Ectodermal cell (in vitro differentiated cells): ENCODE measurements around the gene RASAL1.

Source experiments
- H3K27ac ChIP-seq: 2 replicates; pipeline ENCODE4 v1.7.0; 2013; ENCODE audit warnings: mild to moderate bottlenecking, low read depth, low read length; ENCODE audit not compliant: insufficient read depth, poor library complexity, severe bottlenecking
- H3K27me3 ChIP-seq: 2 replicates; pipeline ENCODE4 v1.7.0; 2013; ENCODE audit warnings: mild to moderate bottlenecking, low read length; ENCODE audit not compliant: insufficient read depth, control insufficient read depth, poor library complexity, severe bottlenecking
- H3K36me3 ChIP-seq: one replicate; pipeline ENCODE4 v1.7.0; 2013; ENCODE audit warnings: low read length; ENCODE audit not compliant: control insufficient read depth, insufficient read depth
- H3K4me1 ChIP-seq: one replicate; pipeline ENCODE4 v1.7.0; 2013; ENCODE audit warnings: low read length; ENCODE audit not compliant: control insufficient read depth, insufficient read depth
- H3K4me3 ChIP-seq: 2 replicates; pipeline ENCODE4 v1.7.0; 2013; ENCODE audit warnings: low read depth, low read length, control low read depth; ENCODE audit not compliant: insufficient read depth
- H3K9me3 ChIP-seq: 2 replicates; pipeline ENCODE4 v1.7.0; 2013; ENCODE audit warnings: mild to moderate bottlenecking, low read length, moderate library complexity; ENCODE audit not compliant: control insufficient read depth
- WGBS, 2 experiments: methylation state at CpG; one replicate each; pipeline ENCODE4 v1.1.7; 2013; ENCODE audit warnings: missing lambda C conversion rate in 2 of 2; 5-methylcytosine and 5-hydroxymethylcytosine counted together

The RASAL1 gene

DNA sequence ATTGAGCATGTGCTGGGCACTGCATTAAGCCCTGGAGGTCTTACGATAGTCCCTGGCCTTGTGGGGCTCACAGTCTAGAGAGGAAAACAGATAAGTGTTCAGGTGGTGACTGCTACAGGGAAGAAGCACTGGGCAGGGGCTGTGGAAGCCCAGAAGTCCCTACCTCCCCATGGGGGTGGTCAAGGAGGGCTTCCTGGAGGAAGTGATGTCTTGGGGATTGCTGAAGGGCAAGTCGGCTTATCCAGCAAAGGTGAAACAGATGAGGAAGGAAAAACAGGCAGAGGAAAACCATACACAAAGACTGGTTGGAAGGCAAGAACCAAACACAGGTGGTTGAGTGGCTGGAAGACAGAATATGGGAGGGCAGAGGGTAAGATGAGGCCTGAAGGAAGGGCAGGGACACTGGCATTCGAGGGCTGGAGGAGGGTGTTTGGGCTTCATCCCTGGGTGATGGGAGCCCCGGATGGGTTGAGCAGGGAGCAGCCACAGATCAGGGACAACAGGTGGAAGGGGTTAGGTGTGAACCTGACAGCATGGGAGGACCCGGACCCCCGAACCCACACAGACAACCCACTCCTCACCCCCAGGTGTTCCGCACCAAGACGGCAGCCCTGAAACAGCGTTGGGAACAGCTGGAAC lies 16.8 kb upstream of the RASAL1 start:
- Histone ChIP-seq H3K9me3 (no peaks in the 10 kb centered on the region), H3K36me3 (no peaks in the 10 kb centered on the region), H3K4me1 (peaks cover 18% of the 10 kb centered on the region), H3K27ac (no peak overlapping the region), H3K27me3 (peaks cover 45% of the 10 kb centered on the region), H3K4me3 (no peak overlapping the region)
- 37 to 38% methylated on average over 9 of the region's 9 CpGs for WGBS, 2 experiments

DNA sequence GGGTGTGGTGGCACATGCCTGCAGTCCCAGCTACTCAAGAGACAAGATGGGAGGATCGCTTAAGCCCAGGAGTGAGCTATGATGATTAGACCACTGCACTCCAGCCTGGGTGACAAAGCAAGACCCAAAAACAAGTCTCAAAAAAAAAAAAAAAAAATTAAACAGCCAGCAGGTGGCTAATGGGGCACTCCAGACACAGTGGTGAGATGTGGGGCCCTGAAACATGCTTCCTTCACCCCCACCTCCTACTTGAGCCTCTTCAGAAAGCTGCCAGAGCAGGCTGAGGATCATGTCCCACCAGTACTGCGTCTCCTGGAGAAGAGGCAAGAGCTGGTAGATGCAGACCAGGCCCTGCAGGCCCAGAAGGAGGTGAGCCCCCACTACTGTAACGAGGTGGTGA lies 16.1 kb upstream of the RASAL1 start:
- H3K36me3 ChIP-seq = no peaks in the 10 kb centered on the region
- no peaks in the 10 kb centered on the region for H3K9me3 ChIP-seq
- WGBS, 2 experiments = 92 to 97% methylated on average over 3 of the region's 3 CpGs
- H3K27me3 ChIP-seq = peaks cover 45% of the 10 kb centered on the region
- peaks cover 18% of the 10 kb centered on the region for H3K4me1 ChIP-seq
- H3K27ac ChIP-seq = no peak overlapping the region
- no peak overlapping the region for H3K4me3 ChIP-seq

DNA sequence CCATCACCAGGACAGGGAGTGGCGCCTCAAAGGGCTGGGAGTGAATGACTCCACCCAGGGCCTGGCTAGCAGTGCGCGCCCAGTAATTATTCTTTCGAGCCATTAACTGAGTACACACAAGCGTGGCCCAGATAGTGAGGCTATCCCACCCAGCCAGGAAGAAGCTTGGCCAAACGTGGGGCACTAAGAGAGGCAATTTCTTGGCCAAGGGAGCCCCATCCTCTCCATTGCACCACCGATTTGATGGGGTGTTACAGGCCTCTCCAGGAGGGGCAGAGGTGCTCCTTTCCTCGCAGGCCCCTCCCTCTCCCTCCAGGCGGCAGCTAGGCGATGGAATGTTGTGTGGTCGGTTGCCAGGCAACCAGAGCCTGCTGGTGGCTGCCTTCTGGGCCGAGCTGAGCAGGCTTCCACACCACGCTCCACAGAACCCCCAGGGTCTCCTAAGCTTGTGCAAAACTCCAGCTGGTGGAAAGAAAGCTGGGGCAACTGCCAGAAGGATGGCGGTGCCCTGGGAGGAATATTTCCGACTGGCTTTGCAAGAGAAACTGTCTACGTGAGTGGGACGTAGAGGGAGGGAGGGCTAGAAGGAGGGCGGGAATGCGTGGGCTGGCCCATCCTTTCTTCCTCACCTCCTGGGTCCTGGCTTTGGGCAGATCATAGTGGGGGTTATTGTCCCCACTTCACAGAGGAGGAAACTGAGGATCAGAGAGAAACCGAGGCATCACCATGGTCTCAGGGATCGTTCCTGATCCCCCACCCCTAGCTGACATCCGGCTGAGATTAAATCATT lies 14.0 kb upstream of the RASAL1 start, which contains the start of gene CFAP73:
CFAP73 (plus strand) TSS at position 364 of the 790 bp plus-strand sequence; CDS start at position 498, 134 bp downstream.
- Histone ChIP-seq H3K9me3 (no peaks in the 10 kb centered on the region), H3K4me1 (peaks cover 18% of the 10 kb centered on the region), H3K27ac (peak within 1 kb of the TSS; percentile 83), H3K27me3 (peaks cover 31% of the 10 kb centered on the region), H3K36me3 (no peaks in the 10 kb centered on the region), H3K4me3 (no peak within 1 kb of the TSS)
- 36% methylated on average over 22 of the region's 22 CpGs for WGBS, 2 experiments

DNA sequence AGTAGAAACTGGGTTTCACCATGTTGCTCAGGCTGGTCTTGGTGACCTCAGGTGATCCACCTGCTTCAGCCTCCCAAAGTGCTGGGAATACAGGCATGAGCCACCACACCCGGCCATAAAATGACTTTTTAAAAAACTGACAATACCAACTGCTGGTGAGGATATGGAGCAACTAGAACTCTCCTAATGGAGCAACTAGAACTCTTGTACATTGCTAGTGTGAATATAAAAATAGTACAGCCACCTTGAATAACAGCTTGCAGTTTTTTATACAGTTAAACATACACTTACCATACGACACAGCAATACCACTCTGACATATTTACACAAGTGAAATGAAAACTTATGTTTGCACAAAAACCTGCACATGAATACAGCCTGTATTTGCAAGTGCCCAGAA lies 11.4 kb upstream of the RASAL1 start:
- Histone ChIP-seq H3K27me3 (peaks cover 5% of the 10 kb centered on the region), H3K4me3 (no peak overlapping the region), H3K4me1 (peaks cover 11% of the 10 kb centered on the region), H3K9me3 (no peaks in the 10 kb centered on the region), H3K27ac (no peak overlapping the region), H3K36me3 (no peaks in the 10 kb centered on the region)
- 88 to 92% methylated on average over 1 to 2 of the region's 2 CpGs for WGBS, 2 experiments

DNA sequence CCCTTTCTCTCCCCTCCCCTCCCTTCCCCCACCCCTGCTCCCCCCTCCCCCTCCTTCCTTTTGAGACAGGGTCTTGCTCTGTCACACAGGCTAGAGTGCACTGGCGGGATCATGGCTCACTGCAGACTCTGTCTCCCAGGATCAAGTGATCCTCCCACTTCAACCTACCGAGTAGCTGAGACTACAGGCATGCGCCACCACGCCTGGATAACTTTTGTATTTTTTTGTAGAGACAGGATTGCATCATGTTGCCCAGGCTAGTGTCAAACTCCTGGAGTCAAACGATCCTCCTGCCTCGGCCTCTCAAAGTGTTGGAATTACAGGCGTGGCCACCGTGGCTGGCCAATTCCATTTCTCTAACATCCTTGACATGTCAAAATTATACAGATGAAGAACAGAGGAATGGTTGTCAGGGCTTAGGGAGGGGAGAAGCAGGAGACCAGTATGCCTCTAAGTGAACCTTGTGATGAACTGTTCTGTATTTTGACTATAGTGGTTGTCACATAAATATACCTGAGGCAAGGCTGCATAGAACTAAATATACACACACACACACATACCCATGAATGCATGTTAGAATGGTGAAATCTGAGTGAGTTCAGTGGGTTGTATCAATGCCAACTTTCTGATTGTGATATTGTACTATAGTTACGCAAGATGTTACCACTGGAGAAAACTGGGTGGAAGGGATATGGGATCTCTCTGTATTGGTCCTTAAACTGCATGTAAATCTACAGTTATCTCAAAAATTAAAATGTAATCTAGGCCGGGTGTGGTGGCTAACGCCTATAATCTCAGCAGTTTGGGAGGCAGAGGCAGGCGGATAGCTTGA lies 10.4 kb upstream of the RASAL1 start:
- H3K9me3 ChIP-seq = no peaks in the 10 kb centered on the region
- H3K36me3 ChIP-seq = no peaks in the 10 kb centered on the region
- no peak overlapping the region for H3K27ac ChIP-seq
- WGBS, 2 experiments = 80 to 82% methylated on average over 12 of the region's 12 CpGs
- no peak overlapping the region for H3K4me3 ChIP-seq
- H3K4me1 ChIP-seq = peaks cover 11% of the 10 kb centered on the region
- no peaks in the 10 kb centered on the region for H3K27me3 ChIP-seq

DNA sequence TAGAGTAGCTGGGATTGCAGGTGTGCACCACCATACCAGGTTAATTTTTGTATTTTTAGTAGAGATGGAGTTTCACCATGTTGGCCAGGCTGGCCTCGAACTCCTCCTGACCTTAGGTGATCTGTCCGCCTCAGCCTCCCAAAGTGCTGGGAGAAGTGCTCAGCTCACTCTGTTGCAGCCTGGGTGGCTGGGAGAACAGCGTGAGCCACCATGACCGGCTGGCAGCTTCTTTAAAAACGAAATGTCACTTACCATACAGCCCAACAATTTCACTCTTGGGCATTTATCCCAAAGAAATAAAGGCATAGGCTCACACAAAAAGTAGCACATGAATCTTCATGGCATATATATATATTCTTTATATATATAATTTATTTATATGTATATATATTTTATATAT lies 9.2 kb upstream of the RASAL1 start:
- Histone ChIP-seq H3K27me3 (no peaks in the 10 kb centered on the region), H3K4me3 (no peak overlapping the region), H3K4me1 (peaks cover 2% of the 10 kb centered on the region), H3K27ac (no peak overlapping the region), H3K36me3 (no peaks in the 10 kb centered on the region), H3K9me3 (no peaks in the 10 kb centered on the region)
- 92 to 93% methylated on average over 5 of the region's 5 CpGs for WGBS, 2 experiments

DNA sequence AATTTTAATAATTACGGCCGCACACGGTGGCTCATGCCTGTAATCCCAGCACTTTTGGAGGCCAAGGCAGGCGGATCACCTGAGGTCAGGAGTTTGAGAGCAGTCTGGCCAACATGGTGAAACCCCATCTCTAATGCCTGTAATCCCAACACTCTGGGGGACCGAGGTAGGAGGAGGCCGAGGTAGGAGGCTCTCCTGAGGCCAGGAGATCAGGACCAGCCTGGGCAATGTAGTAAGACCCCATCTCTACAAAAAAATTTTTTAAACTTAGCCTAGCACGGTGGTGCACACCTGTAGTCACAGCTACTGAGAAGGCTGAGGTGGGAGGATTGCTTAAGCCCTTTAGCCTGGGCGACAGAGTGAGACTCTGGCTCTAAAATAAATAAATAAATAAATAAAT lies 8.4 kb upstream of the RASAL1 start:
- 92% methylated on average over 7 to 8 of the region's 8 CpGs for whole genome bisulfite sequencing, 2 experiments
- H3K27me3 ChIP-seq = no peaks in the 10 kb centered on the region
- no peaks in the 10 kb centered on the region for H3K36me3 ChIP-seq
- no peaks in the 10 kb centered on the region for H3K4me1 ChIP-seq
- no peak overlapping the region for H3K4me3 ChIP-seq
- no peak overlapping the region for H3K27ac ChIP-seq
- no peaks in the 10 kb centered on the region for H3K9me3 ChIP-seq

DNA sequence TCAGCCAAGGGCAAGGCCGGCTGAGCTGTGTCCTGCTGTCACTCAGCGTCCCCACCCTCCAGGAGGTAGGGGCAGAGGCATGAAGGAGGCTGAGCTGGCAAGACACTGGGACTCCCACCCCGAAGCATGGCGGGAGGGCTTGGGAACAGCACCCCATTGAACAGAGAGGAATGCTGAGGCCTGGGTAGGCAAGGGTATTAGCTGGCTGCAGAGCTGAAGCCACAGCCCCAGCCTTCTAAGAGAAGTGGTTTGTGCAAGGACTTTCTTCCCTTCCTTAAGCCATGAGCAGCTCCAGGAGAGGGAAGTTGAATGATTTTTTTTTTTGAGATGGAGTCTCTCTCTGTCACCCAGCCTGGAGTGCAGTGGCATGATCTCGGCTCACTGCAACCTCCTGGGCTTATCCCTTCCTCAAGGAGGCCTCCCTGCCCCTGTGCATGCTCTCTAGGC lies 7.3 kb upstream of the RASAL1 start:
- WGBS, 2 experiments = 83 to 86% methylated on average over 5 of the region's 5 CpGs

DNA sequence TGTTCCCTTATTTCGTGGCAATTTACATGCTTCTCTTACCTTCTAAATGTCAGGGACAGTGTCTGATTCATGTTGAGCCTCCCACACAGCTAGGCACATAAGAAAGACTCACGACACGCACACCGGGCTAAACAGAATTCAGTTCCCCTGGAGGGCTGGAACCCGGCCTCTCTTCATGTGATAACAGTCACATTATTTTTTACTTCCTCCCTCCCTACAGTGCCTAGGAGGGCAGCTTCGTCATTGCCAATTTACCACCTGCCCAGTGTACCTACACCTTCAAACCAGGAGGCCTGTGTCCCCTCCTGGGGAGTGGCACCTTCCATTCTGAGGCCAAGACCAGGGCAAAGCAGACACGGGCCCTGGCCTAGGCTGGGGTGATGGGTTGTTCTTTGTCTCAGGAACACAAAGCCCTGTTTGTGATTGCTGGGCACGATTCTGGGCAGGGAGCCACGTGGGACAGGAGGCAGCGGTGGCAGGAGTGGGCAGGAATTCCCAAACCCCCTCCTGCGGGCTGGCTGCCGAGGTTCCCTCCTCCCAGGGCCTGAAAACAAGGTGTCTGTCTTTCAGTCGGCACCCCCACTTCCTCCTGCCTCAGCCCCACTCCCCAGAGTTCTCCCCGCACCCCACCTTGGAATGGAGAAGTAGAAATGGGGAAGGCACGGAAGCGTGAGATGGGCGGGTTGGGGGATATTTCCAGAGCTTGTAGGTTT lies 6.8 kb upstream of the RASAL1 start:
- Histone ChIP-seq H3K4me1 (no peaks in the 10 kb centered on the region), H3K27me3 (no peaks in the 10 kb centered on the region), H3K27ac (no peak overlapping the region), H3K36me3 (no peaks in the 10 kb centered on the region), H3K9me3 (no peaks in the 10 kb centered on the region), H3K4me3 (no peak overlapping the region)
- WGBS, 2 experiments = 84 to 89% methylated on average over 16 to 17 of the region's 17 CpGs

More for the DNA sequence above, 7.3 kb upstream of the RASAL1 start:
- no peaks in the 10 kb centered on the region for H3K4me1 ChIP-seq
- no peaks in the 10 kb centered on the region for H3K27me3 ChIP-seq
- H3K36me3 ChIP-seq = no peaks in the 10 kb centered on the region
- no peak overlapping the region for H3K27ac ChIP-seq
- no peak overlapping the region for H3K4me3 ChIP-seq
- H3K9me3 ChIP-seq = no peaks in the 10 kb centered on the region
